ENCODE measurements around the gene RGS10. TPM values are rescaled to one million over a fixed set of nuclear protein-coding genes. Genes with fewer than 3 reads are reported as not detected.

The RGS10 gene
- total RNA-seq, 1 experiment from 2014 or later = 46.0 TPM

- no TSS peak for BruUV-seq (replicated peaks)
- POLR2A ChIA-PET (ENCODE audit: unreplicated experiment) = no interaction called here
These were observed 60.6 kb downstream of the RGS10 start for GRCh38 chr10:119481781-119482426.

GRCh38 chr10:119480667-119481066, 61.9 kb downstream of the RGS10 start:
- peaks cover 17% of the 10 kb centered on the region for H3K4me1 ChIP-seq (replicated peaks; ENCODE audit: insufficient read depth)
- H3K4me2 ChIP-seq = no peak overlapping the region
- intact Hi-C loops (cut with micrococcal nuclease; ENCODE audit: unreplicated experiment) = no loop called here
- H3K9me2 ChIP-seq (ENCODE audit: insufficient read depth) = no peaks in the 10 kb centered on the region
- BruUV-seq (replicated peaks) = no TSS peak
- no peak overlapping the region for H3K4me3 ChIP-seq
- no peak overlapping the region for H2AFZ ChIP-seq
- H3K9me3 ChIP-seq (ENCODE audit: insufficient read depth, low read depth) = no peaks in the 10 kb centered on the region
- no peaks in the 10 kb centered on the region for H3K27me3 ChIP-seq (ENCODE audit: insufficient read depth, low read depth)
- peaks cover 5% of the 10 kb centered on the region; the same call in 1 of the 2 replicates for H3F3A ChIP-seq (ENCODE audit: insufficient read depth, low read depth)
- POLR2A ChIA-PET (ENCODE audit: unreplicated experiment) = no interaction called here
- no peaks in the 10 kb centered on the region for H4K20me1 ChIP-seq (ENCODE audit: insufficient read depth)
- DNase-seq = no peak
- no peaks in the 10 kb centered on the region for H3K79me2 ChIP-seq (ENCODE audit: low read depth)
- no peak for TF ChIP-seq CTCF (conservative IDR thresholded peaks at IDR 0.05)
- TF ChIP-seq EZH2 (IDR thresholded peaks at IDR 0.05; ENCODE audit: low read depth) = no peak
- no peaks in the 10 kb centered on the region for H3K36me3 ChIP-seq (ENCODE audit: low read depth)
- H3K27ac ChIP-seq = no peak overlapping the region
- CTCF ChIA-PET = interaction anchor here (0.6 kb wide), 1 partner anchor 316 kb away, joined by 4 read pairs; no protein-coding TSS in a partner anchor

More at GRCh38 chr10:119481781-119482426, 60.6 kb downstream of the RGS10 start:
- no peak for DNase-seq
- Histone ChIP-seq H3K4me1 (replicated peaks; ENCODE audit: insufficient read depth) (peaks cover 17% of the 10 kb centered on the region), H3K27me3 (ENCODE audit: insufficient read depth, low read depth) (no peaks in the 10 kb centered on the region), H2AFZ (no peak overlapping the region), H3K27ac (no peak overlapping the region), H3K9me2 (ENCODE audit: insufficient read depth) (no peaks in the 10 kb centered on the region), H3K79me2 (ENCODE audit: low read depth) (no peaks in the 10 kb centered on the region), H3K4me2 (no peak overlapping the region), H3F3A (ENCODE audit: insufficient read depth, low read depth) (peaks cover 5% of the 10 kb centered on the region; the same call in 1 of the 2 replicates), H3K4me3 (no peak overlapping the region), H3K9me3 (ENCODE audit: insufficient read depth, low read depth) (no peaks in the 10 kb centered on the region), H4K20me1 (ENCODE audit: insufficient read depth) (no peaks in the 10 kb centered on the region), H3K36me3 (ENCODE audit: low read depth) (no peaks in the 10 kb centered on the region)
- CTCF ChIA-PET = no interaction called here
- no peak for TF ChIP-seq EZH2 (IDR thresholded peaks at IDR 0.05; ENCODE audit: low read depth)
- TF ChIP-seq CTCF (conservative IDR thresholded peaks at IDR 0.05) = no peak
- intact Hi-C loops (cut with micrococcal nuclease; ENCODE audit: unreplicated experiment) = no loop called here

GRCh38 chr10:119479532-119479931, 63.0 kb downstream of the RGS10 start:
- Histone ChIP-seq H3K9me3 (ENCODE audit: insufficient read depth, low read depth) (no peaks in the 10 kb centered on the region), H2AFZ (no peak overlapping the region), H3K36me3 (ENCODE audit: low read depth) (no peaks in the 10 kb centered on the region), H4K20me1 (ENCODE audit: insufficient read depth) (no peaks in the 10 kb centered on the region), H3K27ac (no peak overlapping the region), H3K9me2 (ENCODE audit: insufficient read depth) (no peaks in the 10 kb centered on the region), H3K27me3 (ENCODE audit: insufficient read depth, low read depth) (no peaks in the 10 kb centered on the region), H3K4me3 (no peak overlapping the region), H3F3A (ENCODE audit: insufficient read depth, low read depth) (no peaks in the 10 kb centered on the region; the same call in 1 of the 2 replicates), H3K4me1 (replicated peaks; ENCODE audit: insufficient read depth) (peaks cover 12% of the 10 kb centered on the region), H3K79me2 (ENCODE audit: low read depth) (no peaks in the 10 kb centered on the region), H3K4me2 (no peak overlapping the region)
- TF ChIP-seq EZH2 (IDR thresholded peaks at IDR 0.05; ENCODE audit: low read depth) = no peak
- no peak for TF ChIP-seq CTCF (conservative IDR thresholded peaks at IDR 0.05)
- CTCF ChIA-PET = no interaction called here
- DNase-seq = no peak
- no TSS peak for BruUV-seq (replicated peaks)
- POLR2A ChIA-PET (ENCODE audit: unreplicated experiment) = no interaction called here
- intact Hi-C loops (cut with micrococcal nuclease; ENCODE audit: unreplicated experiment) = no loop called here
